Right lung (tissue), 10 donors: Measurements from ENCODE around the gene ANKMY1. TPM values are rescaled to one million over a fixed set of nuclear protein-coding genes. Genes with fewer than 3 reads are reported as not detected.

Source experiments
- DNase-seq, 2 donors: peaks; one replicate each; pipeline ENCODE4 v3.0.0-alpha.2; 2013
- long read RNA-seq, 8 donors: transcript quantifications; one replicate each; lab custom pipeline, GENCODE V29; 2026
- polyA plus RNA-seq, 5 donors: library from polyadenylated mRNA; unstranded; fragments of 120-200 nt; gene quantifications; one replicate each; pipeline versions ENCODE4 v1.2.1 to v1.2.3, GENCODE V29; 2013; ENCODE audit warnings: inconsistent platforms in 1 of 5, low replicate concordance in 1 of 5; ENCODE audit not compliant: insufficient read length in 5 of 5, insufficient read depth in 1 of 5

Gene ANKMY1
- 10 to 100 TPM in 4 of 5 donors, 1 to 10 TPM in 1; 8.8 to 18.6 (median 14.7) TPM for polyA plus RNA-seq
- long read RNA-seq, donor 1 = 0 reads
- long read RNA-seq, donor 2 = 0 reads
- long read RNA-seq, donor 3, partial matches to known transcripts = 6 of 7 reads
- long read RNA-seq, donor 3, other reads (novel, unspliced or antisense) = 0 of 7 reads
- long read RNA-seq, donor 4, partial matches to known transcripts = 0 of 1 reads
- long read RNA-seq, donor 4, other reads (novel, unspliced or antisense) = 0 of 1 reads
- long read RNA-seq, donor 5, full-length matches to known transcripts = 2 of 11 reads
- long read RNA-seq, donor 5, partial matches to known transcripts = 9 of 11 reads
- long read RNA-seq, donor 5, other reads (novel, unspliced or antisense) = 0 of 11 reads
- long read RNA-seq, donor 6, partial matches to known transcripts = 0 of 1 reads
- long read RNA-seq, donor 6, other reads (novel, unspliced or antisense) = 0 of 1 reads
- long read RNA-seq, donor 7, full-length matches to known transcripts = 2 of 33 reads
- long read RNA-seq, donor 7, partial matches to known transcripts = 10 of 33 reads
- long read RNA-seq, donor 7, other reads (novel, unspliced or antisense) = 21 of 33 reads
- long read RNA-seq, donor 8 = 0 reads

DNA sequence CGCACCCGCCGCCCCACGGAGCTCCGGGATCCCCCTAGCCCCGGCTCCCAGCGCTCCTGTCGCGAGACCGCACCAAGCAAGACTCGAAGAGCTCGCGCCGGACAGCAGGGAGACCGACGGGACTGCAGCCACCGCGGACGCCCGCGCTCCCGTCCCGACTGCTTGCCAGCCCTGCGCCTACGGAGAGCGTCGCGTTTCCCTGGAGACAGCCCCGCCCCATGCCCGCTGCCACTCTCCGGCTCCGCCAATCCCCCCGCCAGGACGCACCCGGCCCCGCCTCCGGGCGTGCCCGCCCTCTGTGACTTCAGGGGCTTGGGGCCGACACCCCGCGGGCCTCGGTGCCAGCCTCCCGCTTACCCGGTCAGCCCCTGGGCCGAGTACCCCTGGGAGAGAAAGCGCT lies at the start of gene ANKMY1:
Gene ANKMY1, minus strand, starts transcription at position 181 of the 400 bp plus-strand sequence. CDS start 653 bp downstream, outside the sequence.
- DNase-seq = peak; percentile 46 to 51

GRCh38 chr2:240605867-240606743 lies 48.3 kb upstream of the ANKMY1 start:
- DNase-seq = no peak

DNA sequence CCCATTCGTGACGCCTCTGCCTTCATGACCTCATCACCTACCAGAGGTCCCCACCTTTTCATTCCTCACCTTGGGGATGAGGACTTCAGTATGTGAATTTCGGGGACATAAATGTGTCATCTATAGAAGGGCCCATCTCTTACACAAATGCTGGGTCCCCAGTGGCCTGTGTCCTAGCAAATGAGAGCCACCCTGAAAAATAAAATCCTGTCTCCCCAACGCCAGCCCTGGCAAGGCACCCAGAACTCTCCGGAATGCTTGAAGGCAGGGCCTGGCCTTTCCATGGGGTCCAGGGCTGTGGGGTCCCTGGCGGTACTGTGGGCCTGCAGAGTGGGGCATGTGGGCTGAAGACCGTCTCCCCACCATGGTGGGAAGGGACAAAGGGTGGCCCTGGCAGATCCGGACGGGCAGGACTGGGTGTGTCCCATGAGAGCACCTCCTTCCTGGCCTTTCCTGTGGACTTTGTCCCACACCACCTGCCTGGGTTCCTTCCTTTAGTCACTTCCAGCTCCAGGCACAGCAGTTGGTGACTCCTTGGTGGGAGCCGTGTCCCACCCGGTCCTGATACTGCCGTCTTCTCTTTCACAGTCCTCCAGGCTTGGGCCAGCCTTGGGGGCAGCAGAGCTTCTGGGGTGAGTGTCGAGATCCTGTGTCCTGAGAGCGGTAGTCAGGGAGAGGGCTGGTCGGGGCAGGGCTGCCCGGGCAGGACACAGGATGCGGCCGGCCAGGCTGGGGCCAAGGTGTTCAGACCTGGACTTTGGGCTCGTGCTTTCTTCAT lies 47.3 kb upstream of the ANKMY1 start:
- no peak for DNase-seq

DNA sequence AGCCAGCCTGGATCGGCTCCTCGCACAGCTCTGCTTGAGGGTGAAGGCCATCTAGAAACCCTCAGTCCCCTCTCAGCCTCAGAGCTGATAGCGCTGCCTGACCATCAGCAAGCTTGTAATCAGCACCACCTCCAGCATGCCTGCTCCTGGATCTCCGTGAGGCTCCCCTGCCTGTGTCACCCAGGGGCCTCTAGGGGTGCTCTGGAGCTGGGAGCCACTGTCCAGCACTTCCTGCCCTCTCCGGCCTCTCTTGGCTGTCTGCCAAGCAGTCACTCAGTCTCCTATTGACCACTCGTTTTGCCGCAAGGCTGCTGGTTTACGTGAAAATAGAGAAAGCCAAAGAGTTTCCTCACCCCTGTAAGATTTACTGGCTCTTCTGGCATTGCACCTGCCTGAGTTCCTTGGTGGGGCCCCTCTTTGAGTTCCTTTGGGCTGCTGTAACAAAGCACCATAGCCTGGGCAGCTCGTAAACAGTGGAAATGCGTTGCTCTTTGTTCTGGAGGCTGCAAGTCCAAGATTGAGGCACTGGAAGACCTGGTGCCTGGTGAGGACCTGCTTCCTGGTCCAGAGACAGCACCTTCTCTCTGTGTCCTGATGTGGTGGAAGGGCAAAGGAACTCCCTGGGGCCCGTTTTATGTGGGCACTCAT lies 46.6 kb upstream of the ANKMY1 start:
- DNase-seq = peak; percentile 47 to 52

DNA sequence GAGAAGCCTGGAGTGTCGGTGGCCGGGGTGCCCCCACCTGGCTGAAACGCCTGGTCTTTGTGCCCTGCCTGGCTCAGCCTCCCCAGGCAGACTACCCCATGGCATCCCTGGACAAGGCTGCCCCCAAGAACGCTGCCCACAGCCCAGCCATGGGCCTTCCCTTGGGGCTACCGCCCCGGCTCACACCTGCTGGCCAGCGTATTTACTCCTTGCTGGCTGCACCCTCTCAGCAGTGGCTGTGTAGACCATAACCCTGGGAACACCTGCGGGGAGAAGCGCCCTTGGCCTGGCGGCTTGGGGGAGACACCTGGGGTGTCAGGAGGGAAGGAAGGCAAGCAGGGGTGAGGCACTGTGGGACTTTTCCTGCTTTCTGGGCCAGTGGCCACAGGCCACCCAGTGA lies 46.1 kb upstream of the ANKMY1 start:
- DNase-seq = no peak

- no peak for DNase-seq
These were observed 45.5 kb upstream of the ANKMY1 start for GRCh38 chr2:240603081-240603835.

- DNase-seq = no peak
These were observed 44.7 kb upstream of the ANKMY1 start for GRCh38 chr2:240602266-240603050.

GRCh38 chr2:240601831-240602160 lies 44.0 kb upstream of the ANKMY1 start:
- no peak for DNase-seq

GRCh38 chr2:240601061-240601830 lies 43.5 kb upstream of the ANKMY1 start:
- no peak for DNase-seq

DNA sequence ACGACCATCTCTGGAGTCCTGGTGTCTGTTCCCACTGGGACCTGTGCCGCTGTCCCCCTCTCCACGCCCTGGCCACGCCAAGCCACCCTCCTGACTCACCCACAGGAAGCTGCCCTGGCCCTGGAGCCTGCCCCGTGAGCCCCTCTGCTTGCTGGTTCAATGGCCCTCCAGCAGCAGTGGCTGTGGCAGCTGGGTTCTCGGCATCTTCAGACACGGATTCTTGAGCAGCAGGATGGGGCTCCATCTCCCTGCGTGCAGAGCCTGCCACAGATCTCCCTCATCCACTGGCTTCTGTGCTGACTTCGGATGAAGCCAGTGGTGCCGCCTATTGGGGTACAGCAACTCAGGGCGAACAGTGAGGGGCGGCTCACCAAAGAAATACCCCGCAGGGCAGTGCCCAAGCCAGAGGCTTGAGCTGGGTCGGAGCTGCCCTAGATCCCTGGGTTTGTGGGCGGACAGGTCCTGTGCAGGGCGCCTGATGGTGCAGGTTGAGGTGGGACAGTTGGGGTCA lies 42.7 kb upstream of the ANKMY1 start:
- no peak for DNase-seq

- no peak for DNase-seq
These were observed 41.4 kb upstream of the ANKMY1 start for GRCh38 chr2:240599141-240599583.

DNA sequence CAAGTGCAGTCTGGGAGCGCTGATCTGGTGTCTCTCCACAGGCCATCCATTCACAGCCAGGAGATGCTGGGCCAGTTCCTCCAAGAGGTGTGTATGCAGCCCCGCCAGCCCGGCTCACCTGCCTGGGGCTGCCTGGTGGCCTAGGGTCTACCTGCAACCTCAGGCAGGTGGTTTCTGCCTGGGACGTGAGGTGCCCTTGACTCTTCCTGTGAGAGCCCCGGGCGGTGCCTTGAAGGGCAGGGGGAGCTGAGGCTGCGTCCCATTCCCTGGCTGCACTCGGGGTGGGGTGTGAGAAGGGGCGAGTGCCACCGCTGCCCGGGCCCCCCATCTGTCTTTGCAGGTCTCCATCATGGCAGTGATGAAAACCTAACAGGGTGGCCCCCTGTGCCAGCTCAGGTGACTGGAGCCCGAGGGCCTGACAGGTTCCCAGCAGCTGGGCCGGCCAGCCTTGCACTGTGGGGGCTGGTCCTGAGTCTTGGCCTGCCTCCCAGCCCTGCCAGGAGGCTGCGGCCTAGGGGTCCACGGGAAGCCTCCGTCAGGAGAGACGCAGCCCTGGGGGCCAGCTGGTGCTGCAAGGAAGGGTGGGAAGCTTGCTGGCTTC lies 40.6 kb upstream of the ANKMY1 start:
- no peak for DNase-seq

DNA sequence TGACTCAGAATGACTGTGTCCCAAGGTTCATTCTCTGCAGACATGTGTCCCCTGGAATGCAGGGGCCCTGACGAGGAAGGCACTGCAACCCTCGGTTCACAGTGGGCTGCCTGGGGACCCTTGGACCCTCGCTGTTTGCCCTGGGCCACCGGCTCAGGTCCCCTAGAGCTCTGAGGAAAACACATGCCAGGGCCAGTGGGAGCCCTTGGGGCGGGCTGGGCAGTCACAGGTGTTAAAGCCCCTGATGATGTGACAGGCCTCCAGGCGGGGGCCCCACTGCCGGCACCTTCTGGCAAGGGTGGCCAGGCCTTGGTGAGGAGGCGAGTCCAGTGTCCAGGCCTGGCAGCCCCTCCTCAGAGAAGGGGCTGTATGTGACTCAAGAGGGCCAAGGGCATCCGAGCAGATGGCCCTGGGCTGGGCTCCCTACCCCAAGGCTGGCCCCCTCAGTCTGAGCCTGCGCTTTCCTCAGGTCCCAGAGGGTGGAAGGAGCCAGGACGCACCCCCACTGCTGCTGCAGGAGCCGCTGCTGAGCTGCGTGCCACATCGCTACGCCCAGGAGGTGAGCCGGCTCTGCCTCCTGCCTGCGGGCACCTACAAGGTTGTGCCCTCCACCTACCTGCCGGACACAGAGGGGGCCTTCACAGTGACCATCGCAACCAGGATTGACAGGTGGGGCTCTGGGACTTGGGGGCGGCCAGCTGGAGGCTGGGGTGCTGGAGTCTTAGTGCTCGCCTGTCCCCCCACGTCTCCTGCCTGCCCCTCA lies 39.8 kb upstream of the ANKMY1 start:
- no peak for DNase-seq

- no peak for DNase-seq
These were observed 39.2 kb upstream of the ANKMY1 start for GRCh38 chr2:240597054-240597418.

GRCh38 chr2:240596491-240596931 lies 38.7 kb upstream of the ANKMY1 start:
- no peak for DNase-seq

DNA sequence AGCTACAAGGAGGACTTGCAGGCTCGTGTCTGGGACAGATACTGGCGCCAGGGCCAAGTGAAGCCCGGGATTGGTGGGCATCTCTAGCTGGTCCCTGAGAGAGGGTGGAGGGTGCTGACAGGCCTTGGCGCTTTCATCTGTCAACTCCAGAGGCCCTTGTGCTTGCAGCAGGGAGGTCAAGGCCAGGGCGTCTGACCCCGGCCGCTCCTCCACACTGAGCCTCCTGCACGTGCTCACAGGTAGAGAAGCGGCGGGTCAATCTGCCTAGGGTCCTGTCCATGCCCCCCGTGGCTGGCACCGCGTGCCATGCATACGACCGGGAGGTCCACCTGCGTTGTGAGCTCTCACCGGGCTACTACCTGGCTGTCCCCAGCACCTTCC lies 38.3 kb upstream of the ANKMY1 start:
- DNase-seq = no peak
